Adrenal gland (tissue), 12 donors: ENCODE measurements around the gene MID1IP1. TPM values are rescaled to one million over a fixed set of nuclear protein-coding genes. Genes with fewer than 3 reads are reported as not detected.

Experiments used
- DNase-seq, 7 donors: peaks; one replicate each; pipeline ENCODE4 v3.0.0-alpha.2; 2019 to 2020
- H3K27ac ChIP-seq, 5 donors: fragments of 200-600 bp; sonication (generic) in 4 of 5; 1 replicate in 3 of 5; 2 replicates in 2 of 5; pipeline versions ENCODE4 v1.5.1 to v1.8.0; 2016 to 2020; ENCODE audit warnings: mild to moderate bottlenecking in 1 of 5
- H3K27me3 ChIP-seq: fragments of 200-600 bp; 2 replicates; pipeline ENCODE4 v1.8.0; 2021
- H3K36me3 ChIP-seq, 2 donors: fragments of 200-600 bp; replicated peaks in 1 of 2; 1 replicate in 1 of 2; 2 replicates in 1 of 2; pipeline versions ENCODE4 v1.5.1 to v1.8.0; 2018 to 2022
- H3K4me1 ChIP-seq, 2 donors: fragments of 200-600 bp; replicated peaks in 1 of 2; 1 replicate in 1 of 2; 2 replicates in 1 of 2; pipeline versions ENCODE4 v1.5.1 to v1.8.0; 2018 to 2021
- H3K4me3 ChIP-seq, 4 donors: fragments of 200-600 bp; sonication (generic) in 3 of 4; one replicate each; pipeline ENCODE4 v1.5.1; 2016 to 2018
- H3K9me3 ChIP-seq, 3 donors: fragments of 200-600 bp; sonication (generic) in 1 of 3; replicated peaks in 1 of 3; 1 replicate in 2 of 3; 2 replicates in 1 of 3; pipeline versions ENCODE4 v1.5.1 to v1.8.0; 2016 to 2021
- CTCF ChIP-seq, 6 experiments: fragments of 450-650 bp in 4 of 6; fragments of 200-600 bp in 2 of 6; sonication (generic) in 1 of 6; IDR thresholded peaks; 1 replicate in 5 of 6; 2 replicates in 1 of 6; pipeline versions ENCODE4 v1.5.1 to v1.8.0; 2016 to 2021; ENCODE audit warnings: antibody characterized with exemption in 6 of 6, mild to moderate bottlenecking in 2 of 6, moderate library complexity in 1 of 6
- POLR2A ChIP-seq, 2 donors: fragments of 450-650 bp; IDR thresholded peaks; one replicate each; pipeline ENCODE4 v1.6.1; 2017; ENCODE audit warnings: antibody characterized with exemption in 2 of 2, mild to moderate bottlenecking in 2 of 2, moderate library complexity in 1 of 2
- WGBS, 4 donors: extraction: QIAGEN DNeasy Blood & Tissue Kit in 2 of 4; methylation state at CpG; one replicate each; pipeline versions ENCODE4 v1.1.5 to v1.1.7; 2013 to 2017; 5-methylcytosine and 5-hydroxymethylcytosine counted together
- intact Hi-C, 2 donors: fragments of 100-400 bp; cut with DNase I; formaldehyde crosslinking; loops; one replicate each; pipeline versions ENCODE4 v1.14.1 to v1.15.0; 2022 to 2023
- polyA plus RNA-seq, 3 donors: library from polyadenylated mRNA; stranded (reverse); fragments of 200-250 nt in 2 of 3; fragments of 350-450 nt in 1 of 3; fragmentation: Illumina TruSeq in 1 of 3; extraction: RNeasy Lipid Tissue Mini Kit (QIAGEN cat#74804) in 1 of 3; gene quantifications; one replicate each; pipeline ENCODE4 v1.2.3, GENCODE V29; 2013 to 2014
- total RNA-seq, 9 donors: library from RNA; depleted of rRNA in 4 of 9; stranded (reverse); fragments of >200 nt in 4 of 9; fragments of 120-200 nt in 1 of 9; fragmentation: NEBNext Ultra II Directional in 1 of 9; extraction: Animal tissue kit (Norgen Biotek cat#: 25700) in 1 of 9; gene quantifications; one replicate each; pipeline versions ENCODE4 v1.1.0 to v1.2.4, GENCODE V29; 2013 to 2023
- donor health status: healthy with polysubstance abuse.
- donor health status: Bipolar disorder and iron deficiency.
- donor health status: DM: yes; HTN: yes; CAD: no.
- donor health status: DM: no; HTN: no; CAD: no.
- donor health status: DM: no; HTN: no; CAD: no.
- donor health status: DM: yes; HTN: yes; CAD: no.

The MID1IP1 gene
- total and polyA plus RNA-seq, 12 donors: 16.8 to 106 (median 50.6) TPM

GRCh38 chrX:38816155-38816554 lies 14.9 kb downstream of the MID1IP1 start:
- Histone ChIP-seq H3K27ac (no peak overlapping the region), H3K9me3 (no peaks in the 10 kb centered on the region), H3K4me3 (no peak overlapping the region), H3K4me1 (no peaks in the 10 kb centered on the region), H3K27me3 (no peaks in the 10 kb centered on the region), H3K36me3 (no peaks in the 10 kb centered on the region)
- 62 to 87% (median 78%) methylated on average over 3 of the region's 3 CpGs for WGBS, 4 donors
- intact Hi-C loops: no loop called here
- no peak for TF ChIP-seq POLR2A (IDR thresholded peaks at IDR 0.05)
- TF ChIP-seq CTCF (IDR thresholded peaks at IDR 0.05): no peak
- no peak for DNase-seq

GRCh38 chrX:38817004-38817703 lies 15.9 kb downstream of the MID1IP1 start:
- intact Hi-C loops: no loop called here
- no peak for TF ChIP-seq POLR2A (IDR thresholded peaks at IDR 0.05)
- no peak for TF ChIP-seq CTCF (IDR thresholded peaks at IDR 0.05)
- Histone ChIP-seq H3K4me1 (no peaks in the 10 kb centered on the region), H3K9me3 (no peaks in the 10 kb centered on the region), H3K4me3 (no peak overlapping the region), H3K27ac (peak overlapping the region in 1 of 5 donors; percentile 24), H3K27me3 (no peaks in the 10 kb centered on the region), H3K36me3 (no peaks in the 10 kb centered on the region)
- WGBS, 4 donors: 17 to 39% (median 30%) methylated on average over 2 of the region's 2 CpGs
- peak in 6 of 7 donors; percentile 21 to 52 (median 30) for DNase-seq

GRCh38 chrX:38819163-38819562 lies 17.9 kb downstream of the MID1IP1 start:
- Histone ChIP-seq H3K27me3 (no peaks in the 10 kb centered on the region), H3K36me3 (no peaks in the 10 kb centered on the region), H3K9me3 (no peaks in the 10 kb centered on the region), H3K27ac (no peak overlapping the region), H3K4me1 (no peaks in the 10 kb centered on the region), H3K4me3 (no peak overlapping the region)
- no peak for DNase-seq
- intact Hi-C loops: no loop called here
- TF ChIP-seq POLR2A (IDR thresholded peaks at IDR 0.05) (no peak), CTCF (IDR thresholded peaks at IDR 0.05) (no peak)
- 89 to 97% (median 92%) methylated on average over 1 of the region's 1 CpG for WGBS, 4 donors

- Histone ChIP-seq H3K4me1 (no peaks in the 10 kb centered on the region), H3K4me3 (no peak overlapping the region), H3K27ac (no peak overlapping the region), H3K36me3 (no peaks in the 10 kb centered on the region), H3K27me3 (no peaks in the 10 kb centered on the region), H3K9me3 (no peaks in the 10 kb centered on the region)
- no peak for TF ChIP-seq POLR2A (IDR thresholded peaks at IDR 0.05)
- TF ChIP-seq CTCF (IDR thresholded peaks at IDR 0.05): no peak
- no peak for DNase-seq
- WGBS, 4 donors: 67 to 100% (median 83%) methylated on average over 1 of the region's 1 CpG
- intact Hi-C loops: no loop called here
Measured at GRCh38 chrX:38819709-38820108, 18.4 kb downstream of the MID1IP1 start.
